Measurements from ENCODE around the gene PILRA.
A peak's percentile ranks its signal among the peaks of the same experiment; 100 is the strongest.
"Not testable (repeated sequence)": the region's sequence is repeated elsewhere in the genome, so short reads cannot be mapped to it uniquely, and the experiment has no call there.

PILRA gene

GRCh38 chr7:100358027-100358856 is 15.0 kb upstream of the PILRA start, which contains the start of gene PILRB:
PILRB (plus strand) TSS chr7:100358117; CDS start chr7:100358303, 186 bp downstream.
- Histone ChIP-seq H3K36me3 (peaks cover 100% of the 10 kb centered on the region), H3K4me2 (no peak within 1 kb of the TSS), H3K4me1 (peaks cover 4% of the 10 kb centered on the region; the same call in 1 of the 2 replicates), H3K27ac (0 out of 2 replicates have a peak within 1 kb of the TSS, but pooled peaks have one; percentile 13), H3K9me3 (no peaks in the 10 kb centered on the region), H3K4me3 (no peak within 1 kb of the TSS), H3K9ac (peak within 1 kb of the TSS; percentile 29; the same call in 1 of the 2 replicates), H3K27me3 (no peaks in the 10 kb centered on the region), H4K20me1 (peaks cover 45% of the 10 kb centered on the region)
- no peak for TF ChIP-seq Cebpa-rat (IDR thresholded peaks at IDR 0.05)

- TF ChIP-seq Cebpa-rat (IDR thresholded peaks at IDR 0.05), result no peak
- Histone ChIP-seq H3K36me3 (peaks cover 100% of the 10 kb centered on the region), H3K27me3 (no peaks in the 10 kb centered on the region), H3K9ac (no peak overlapping the region), H3K9me3 (no peaks in the 10 kb centered on the region), H3K27ac (no peak overlapping the region), H3K4me2 (no peak overlapping the region), H4K20me1 (peaks cover 39% of the 10 kb centered on the region), H3K4me3 (no peak overlapping the region), H3K4me1 (peaks cover 3% of the 10 kb centered on the region; the same call in 1 of the 2 replicates)
Measured at GRCh38 chr7:100358857-100359212, 14.5 kb upstream of the PILRA start.

GRCh38 chr7:100360135-100360854 is 13.0 kb upstream of the PILRA start:
- Histone ChIP-seq H3K9me3 (no peaks in the 10 kb centered on the region), H4K20me1 (peaks cover 25% of the 10 kb centered on the region), H3K36me3 (peaks cover 100% of the 10 kb centered on the region), H3K4me1 (peaks cover 17% of the 10 kb centered on the region), H3K4me3 (no peak overlapping the region), H3K27me3 (no peaks in the 10 kb centered on the region), H3K4me2 (no peak overlapping the region), H3K9ac (no peak overlapping the region), H3K27ac (no peak overlapping the region)
- no peak for TF ChIP-seq Cebpa-rat (IDR thresholded peaks at IDR 0.05)

GRCh38 chr7:100363098-100363497 is 10.2 kb upstream of the PILRA start:
- Histone ChIP-seq H3K9ac (no peak overlapping the region), H3K27me3 (no peaks in the 10 kb centered on the region), H4K20me1 (peaks cover 31% of the 10 kb centered on the region), H3K36me3 (peaks cover 73% of the 10 kb centered on the region), H3K4me2 (no peak overlapping the region), H3K27ac (no peak overlapping the region), H3K9me3 (no peaks in the 10 kb centered on the region), H3K4me1 (peaks cover 45% of the 10 kb centered on the region), H3K4me3 (no peak overlapping the region)
- no peak for TF ChIP-seq Cebpa-rat (IDR thresholded peaks at IDR 0.05)

- Histone ChIP-seq H3K36me3 (peaks cover 66% of the 10 kb centered on the region), H3K4me2 (peak overlapping the region; percentile 94; the same call in 1 of the 2 replicates)
Measured at GRCh38 chr7:100363797-100364196, 9.5 kb upstream of the PILRA start.

GRCh38 chr7:100364480-100364879 is 8.8 kb upstream of the PILRA start:
- Histone ChIP-seq H3K4me2 (peak overlapping the region; percentile 94), H3K27me3 (no peaks in the 10 kb centered on the region), H4K20me1 (peaks cover 36% of the 10 kb centered on the region), H3K9me3 (no peaks in the 10 kb centered on the region), H3K36me3 (peaks cover 60% of the 10 kb centered on the region), H3K9ac (no peak overlapping the region), H3K27ac (no peak overlapping the region), H3K4me3 (no peak overlapping the region), H3K4me1 (peaks cover 59% of the 10 kb centered on the region)
- TF ChIP-seq Cebpa-rat (IDR thresholded peaks at IDR 0.05), result no peak

More at GRCh38 chr7:100363797-100364196, 9.5 kb upstream of the PILRA start:
- not testable (repeated sequence) for H3K9ac ChIP-seq, H3K4me3 ChIP-seq, H3K27me3 ChIP-seq, H3K9me3 ChIP-seq, H3K27ac ChIP-seq
- Histone ChIP-seq H3K4me1 (peaks cover 52% of the 10 kb centered on the region), H4K20me1 (peaks cover 34% of the 10 kb centered on the region)

- peaks cover 45% of the 10 kb centered on the region for H3K36me3 ChIP-seq
- peak overlapping the region; percentile 70 for H3K27ac ChIP-seq
- H3K4me3 ChIP-seq, result peak overlapping the region; percentile 32; the same call in 1 of the 2 replicates
- H3K27me3 ChIP-seq, H3K9me3 ChIP-seq: not testable (repeated sequence)
- peak overlapping the region; percentile 94 for H3K4me2 ChIP-seq
- peaks cover 73% of the 10 kb centered on the region for H3K4me1 ChIP-seq
- H4K20me1 ChIP-seq, result peaks cover 36% of the 10 kb centered on the region
- H3K9ac ChIP-seq, result peak overlapping the region; percentile 56; the same call in 1 of the 2 replicates
Measured at GRCh38 chr7:100365998-100366367, 7.3 kb upstream of the PILRA start.

- no peak for TF ChIP-seq Cebpa-rat (IDR thresholded peaks at IDR 0.05)
- Histone ChIP-seq H3K27me3 (no peaks in the 10 kb centered on the region), H3K36me3 (peaks cover 38% of the 10 kb centered on the region), H3K9me3 (no peaks in the 10 kb centered on the region), H3K9ac (peak overlapping the region; percentile 56), H3K4me1 (peaks cover 78% of the 10 kb centered on the region), H3K27ac (peak overlapping the region; percentile 77), H3K4me2 (peak overlapping the region; percentile 94), H3K4me3 (peak overlapping the region; percentile 32; the same call in 1 of the 2 replicates), H4K20me1 (peaks cover 36% of the 10 kb centered on the region)
Measured at GRCh38 chr7:100366411-100367250, 6.7 kb upstream of the PILRA start.

- H3K36me3 ChIP-seq, result peaks cover 32% of the 10 kb centered on the region
Measured at GRCh38 chr7:100367251-100367620, 6.1 kb upstream of the PILRA start.

More at GRCh38 chr7:100367251-100367620, 6.1 kb upstream of the PILRA start:
- Histone ChIP-seq H3K27me3 (no peaks in the 10 kb centered on the region), H3K4me3 (no peak overlapping the region), H3K9ac (peak overlapping the region; percentile 28; the same call in 1 of the 2 replicates), H3K9me3 (no peaks in the 10 kb centered on the region), H4K20me1 (peaks cover 36% of the 10 kb centered on the region), H3K27ac (peak overlapping the region; percentile 77), H3K4me1 (peaks cover 84% of the 10 kb centered on the region), H3K4me2 (peak overlapping the region; percentile 94)
- TF ChIP-seq Cebpa-rat (IDR thresholded peaks at IDR 0.05), result no peak
